HG03039 (cell line): ENCODE results near the gene MLX.
A peak's percentile ranks its signal among the peaks of the same experiment; 100 is the strongest.
"Not testable (repeated sequence)": the region's sequence is repeated elsewhere in the genome, so short reads cannot be mapped to it uniquely, and the experiment has no call there.

Experiments
- ATAC-seq: cut with Tn5 transposase; IDR thresholded peaks from one replicate; pipeline ENCODE4 v1.9.1; 2021; ENCODE audit warnings: mild to moderate bottlenecking, moderate library complexity; ENCODE audit not compliant: unreplicated experiment

MLX gene

DNA sequence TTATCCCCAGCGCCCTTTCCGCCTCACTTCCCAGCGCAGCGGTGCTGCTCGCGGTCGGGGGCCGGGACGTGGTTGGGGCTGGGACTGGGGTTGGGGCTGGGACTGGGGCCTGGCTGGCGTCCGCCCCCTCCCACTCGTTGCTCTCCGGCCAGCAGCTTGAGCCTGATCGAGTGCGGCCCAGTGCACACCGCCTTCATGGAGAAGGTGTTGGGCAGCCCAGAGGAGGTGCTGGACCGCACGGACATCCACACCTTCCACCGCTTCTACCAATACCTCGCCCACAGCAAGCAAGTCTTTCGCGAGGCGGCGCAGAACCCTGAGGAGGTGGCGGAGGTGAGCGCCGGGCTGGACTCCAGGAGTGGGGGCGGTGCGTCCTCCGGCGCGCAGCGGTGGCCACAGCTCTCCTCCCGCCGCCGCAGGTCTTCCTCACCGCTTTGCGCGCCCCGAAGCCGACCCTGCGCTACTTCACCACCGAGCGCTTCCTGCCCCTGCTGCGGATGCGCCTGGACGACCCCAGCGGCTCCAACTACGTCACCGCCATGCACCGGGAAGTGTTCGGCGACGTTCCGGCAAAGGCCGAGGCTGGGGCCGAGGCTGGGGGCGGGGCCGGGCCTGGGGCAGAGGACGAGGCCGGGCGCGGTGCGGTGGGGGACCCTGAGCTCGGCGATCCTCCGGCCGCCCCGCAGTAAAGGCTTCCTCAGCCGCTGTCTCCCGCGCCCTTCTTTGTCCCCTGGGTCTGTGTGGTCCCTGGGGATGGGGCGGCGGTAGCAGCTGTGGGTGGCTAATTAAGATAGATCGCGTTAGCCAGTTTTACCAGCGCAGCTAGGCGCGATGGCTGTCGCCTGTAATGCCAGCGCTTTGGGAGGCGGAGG, 12.4 kb upstream of the MLX start:
- ATAC-seq = peak; percentile 61

DNA sequence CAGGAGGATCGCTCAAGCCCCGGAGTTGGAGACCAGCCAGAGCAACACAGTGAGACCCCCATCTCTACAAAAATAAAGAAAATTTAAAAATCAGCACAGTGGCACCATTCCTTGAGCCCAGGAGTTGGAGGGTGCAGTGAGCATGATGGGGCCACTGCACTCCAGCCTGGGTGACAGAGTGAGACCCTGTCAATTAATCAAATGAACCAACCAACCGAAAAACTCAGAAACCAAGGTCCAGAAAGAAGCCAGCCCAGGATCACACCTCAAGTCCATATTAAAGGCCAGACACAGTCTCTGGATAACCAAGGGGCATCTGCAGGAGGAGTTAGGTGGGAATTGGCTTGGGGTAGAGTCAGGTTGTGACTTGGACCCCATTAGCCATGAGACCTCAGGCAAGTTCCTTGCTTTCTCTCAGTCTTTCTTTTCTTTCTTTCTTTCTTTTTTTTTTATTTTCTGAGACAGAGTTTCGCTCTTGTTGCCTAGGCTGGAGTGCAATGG, 11.7 kb upstream of the MLX start:
- ATAC-seq = no peak

GRCh38 chr17:42555961-42556617, 10.8 kb upstream of the MLX start:
- ATAC-seq = not testable (repeated sequence)

DNA sequence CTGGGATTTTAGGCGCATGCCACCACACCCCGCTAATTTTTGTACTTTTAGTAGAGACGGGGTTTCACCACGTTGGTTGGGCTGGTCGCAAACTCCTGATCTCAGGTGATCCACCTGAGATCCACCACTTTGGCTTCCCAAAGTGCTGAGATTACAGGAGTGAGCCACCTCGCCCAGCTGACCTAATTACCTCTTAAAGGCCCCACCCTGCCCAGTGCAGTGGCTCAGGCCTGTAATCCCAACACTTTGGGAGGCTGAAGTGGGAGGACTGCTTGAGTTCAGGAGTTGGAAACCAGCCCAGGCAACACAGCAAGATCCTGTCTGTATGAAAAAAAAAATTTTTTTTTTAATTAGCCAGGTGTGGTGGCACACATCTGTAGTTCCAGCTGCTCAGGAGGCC, 7.8 kb upstream of the MLX start:
- ATAC-seq = no peak

- no peak for ATAC-seq
These were observed 6.7 kb upstream of the MLX start for GRCh38 chr17:42560246-42560645.

DNA sequence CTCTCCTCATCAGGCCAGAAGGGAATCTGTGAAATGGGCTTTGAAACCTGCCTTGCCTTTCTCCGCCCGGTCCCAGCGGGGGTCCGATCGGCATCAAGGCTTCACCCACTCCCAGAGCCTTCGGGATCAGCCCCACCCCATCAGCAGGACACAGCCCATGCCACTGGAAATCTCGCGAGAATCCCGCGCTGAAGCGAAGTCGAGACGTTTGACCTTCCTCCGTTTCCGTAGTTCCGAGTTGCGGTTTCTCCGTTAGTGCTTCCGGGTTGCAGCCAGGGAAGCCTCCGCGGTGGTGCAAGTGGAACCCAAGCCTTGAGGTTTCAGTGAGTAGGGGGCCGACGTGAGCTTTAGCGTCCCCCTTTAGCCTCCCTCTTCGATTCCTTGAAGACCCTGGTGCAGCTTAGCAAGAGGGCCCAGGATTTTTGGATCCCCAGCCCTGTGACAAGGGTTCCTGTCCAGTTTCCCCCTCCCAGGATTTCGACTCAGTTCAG, 5.0 kb upstream of the MLX start, which contains the start of gene COASY:
COASY (plus strand) TSS at position 252 of the 491 bp plus-strand sequence. CDS start 475 bp downstream, outside the sequence.
- no peak for ATAC-seq

DNA sequence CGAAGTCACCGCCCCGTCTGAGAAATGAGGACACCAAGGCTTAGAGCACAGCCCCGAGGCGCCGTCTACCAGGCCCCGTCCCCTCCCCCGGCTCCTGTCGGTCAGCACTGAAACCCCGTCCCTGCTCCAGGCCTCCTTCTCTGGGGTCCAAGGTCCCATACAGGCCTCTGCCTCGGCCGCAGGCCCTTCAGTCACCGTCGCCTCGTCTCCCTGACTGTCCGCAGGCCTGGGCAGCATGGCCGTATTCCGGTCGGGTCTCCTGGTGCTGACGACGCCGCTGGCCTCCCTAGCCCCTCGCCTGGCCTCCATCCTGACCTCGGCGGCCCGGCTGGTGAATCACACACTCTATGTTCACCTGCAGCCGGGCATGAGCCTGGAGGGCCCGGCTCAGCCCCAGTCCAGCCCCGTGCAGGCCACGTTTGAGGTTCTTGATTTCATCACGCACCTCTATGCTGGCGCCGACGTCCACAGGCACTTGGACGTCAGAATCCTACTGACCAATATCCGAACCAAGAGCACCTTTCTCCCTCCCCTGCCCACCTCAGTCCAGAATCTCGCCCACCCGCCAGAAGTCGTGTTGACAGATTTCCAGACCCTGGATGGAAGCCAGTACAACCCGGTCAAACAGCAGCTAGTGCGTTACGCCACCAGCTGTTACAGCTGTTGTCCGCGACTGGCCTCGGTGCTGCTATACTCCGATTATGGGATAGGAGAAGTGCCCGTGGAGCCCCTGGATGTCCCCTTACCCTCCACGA, 4.3 kb upstream of the MLX start:
- no peak for ATAC-seq

DNA sequence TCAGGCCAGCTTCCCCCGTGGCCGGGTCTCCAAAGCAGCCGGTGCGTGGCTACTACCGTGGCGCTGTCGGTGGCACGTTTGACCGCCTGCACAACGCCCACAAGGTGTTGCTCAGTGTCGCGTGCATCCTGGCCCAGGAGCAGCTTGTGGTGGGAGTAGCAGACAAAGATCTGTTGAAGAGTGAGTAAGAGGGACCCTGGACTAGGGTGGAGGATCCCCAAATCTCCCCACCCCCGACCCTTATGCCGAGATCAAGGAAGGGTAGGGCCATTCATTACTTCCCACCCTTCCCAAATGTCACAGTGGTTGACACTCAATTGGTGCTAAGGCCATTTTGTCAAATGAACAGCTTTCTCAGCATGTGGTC, 3.8 kb upstream of the MLX start:
- ATAC-seq = no peak

- no peak for ATAC-seq
These were observed 3.4 kb upstream of the MLX start for GRCh38 chr17:42563543-42563942.

DNA sequence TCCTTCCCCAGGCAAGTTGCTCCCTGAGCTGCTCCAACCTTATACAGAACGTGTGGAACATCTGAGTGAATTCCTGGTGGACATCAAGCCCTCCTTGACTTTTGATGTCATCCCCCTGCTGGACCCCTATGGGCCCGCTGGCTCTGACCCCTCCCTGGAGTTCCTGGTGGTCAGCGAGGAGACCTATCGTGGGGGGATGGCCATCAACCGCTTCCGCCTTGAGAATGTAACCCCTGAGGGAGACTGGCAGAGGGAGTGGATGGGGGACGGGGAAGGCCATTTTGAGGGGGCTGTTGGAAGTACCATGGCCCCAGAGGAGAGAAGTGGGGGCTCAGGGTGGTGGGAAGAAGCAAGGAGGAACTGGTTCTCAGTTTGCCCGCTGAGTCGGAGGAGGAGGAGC, 3.0 kb upstream of the MLX start:
- no peak for ATAC-seq

GRCh38 chr17:42564815-42565522, 1.9 kb upstream of the MLX start:
- ATAC-seq = no peak

GRCh38 chr17:42565523-42566214, 1.2 kb upstream of the MLX start:
- ATAC-seq = no peak

GRCh38 chr17:42566215-42566882, 551 bp upstream of the MLX start:
- ATAC-seq = no peak

DNA sequence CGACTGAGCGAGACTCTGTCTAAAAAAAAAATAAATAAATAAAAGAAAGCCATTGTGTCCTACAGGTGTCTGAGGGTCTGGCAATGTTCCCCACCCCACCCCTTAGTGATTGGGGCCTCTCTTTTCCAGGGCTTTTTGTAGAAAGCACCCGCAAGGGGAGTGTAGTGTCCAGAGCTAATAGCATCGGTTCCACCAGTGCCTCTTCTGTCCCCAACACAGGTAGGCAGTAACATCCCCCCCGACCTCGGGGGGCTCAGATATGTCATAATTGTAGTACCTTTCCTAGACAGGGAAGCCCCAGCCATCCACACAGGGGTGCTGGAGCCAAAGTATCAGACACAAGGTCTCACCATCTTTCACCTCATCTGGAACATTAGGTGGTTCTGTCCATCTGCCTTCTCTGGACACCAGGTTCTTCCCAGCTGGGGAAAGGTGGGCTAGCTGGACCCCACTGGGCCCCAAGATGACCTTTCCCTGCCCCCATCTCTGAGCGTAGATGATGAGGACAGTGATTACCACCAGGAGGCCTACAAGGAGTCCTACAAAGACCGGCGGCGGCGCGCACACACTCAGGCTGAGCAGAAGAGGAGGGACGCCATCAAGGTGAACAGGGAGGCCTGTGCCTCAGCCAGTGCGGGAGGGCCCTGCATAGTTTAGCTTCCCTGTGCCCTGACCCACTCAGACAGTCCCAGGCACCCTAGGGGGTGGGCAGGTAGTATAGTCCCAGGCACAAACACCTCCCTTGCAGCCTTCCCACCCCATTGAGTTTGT, 1.6 kb downstream of the MLX start:
- no peak for ATAC-seq

DNA sequence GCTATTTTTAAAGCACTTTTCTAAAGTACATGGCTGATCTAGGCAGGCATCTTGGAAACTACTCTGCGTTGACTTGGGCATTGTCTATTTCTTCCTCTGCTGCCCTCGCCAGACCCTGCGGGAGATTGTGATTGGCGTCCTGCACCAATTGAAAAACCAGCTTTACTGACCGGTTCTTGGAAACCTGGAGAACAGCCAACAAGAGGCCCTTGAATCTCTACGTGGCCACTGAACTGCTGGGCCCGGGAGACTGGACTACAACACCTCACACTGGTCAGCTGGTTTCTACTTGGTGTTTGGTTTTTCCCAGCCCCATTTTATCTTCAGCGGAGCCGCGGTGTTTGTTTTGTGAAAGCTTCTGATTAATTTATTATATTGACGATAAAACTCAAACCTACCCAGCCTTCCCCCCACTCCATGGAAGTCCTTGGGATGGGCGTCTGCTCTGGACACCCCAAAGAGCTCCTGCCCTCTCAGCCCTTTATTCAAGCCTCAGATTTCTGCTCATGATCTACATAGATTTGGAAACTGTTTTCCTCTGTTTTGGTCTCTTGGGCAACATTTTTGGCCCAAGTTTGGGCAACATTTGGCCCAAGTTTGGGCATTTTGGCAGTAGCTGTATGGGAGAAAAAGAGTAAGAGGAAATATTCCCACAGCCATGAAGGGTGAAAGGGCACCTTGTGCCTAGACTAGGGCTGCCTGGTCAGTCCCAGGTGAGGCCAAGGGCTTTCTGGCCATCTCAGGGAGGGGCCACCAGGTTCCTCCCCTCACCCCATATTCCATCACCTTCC, 4.7 kb downstream of the MLX start:
- no peak for ATAC-seq

GRCh38 chr17:42573095-42573494, 6.2 kb downstream of the MLX start:
- ATAC-seq = no peak

DNA sequence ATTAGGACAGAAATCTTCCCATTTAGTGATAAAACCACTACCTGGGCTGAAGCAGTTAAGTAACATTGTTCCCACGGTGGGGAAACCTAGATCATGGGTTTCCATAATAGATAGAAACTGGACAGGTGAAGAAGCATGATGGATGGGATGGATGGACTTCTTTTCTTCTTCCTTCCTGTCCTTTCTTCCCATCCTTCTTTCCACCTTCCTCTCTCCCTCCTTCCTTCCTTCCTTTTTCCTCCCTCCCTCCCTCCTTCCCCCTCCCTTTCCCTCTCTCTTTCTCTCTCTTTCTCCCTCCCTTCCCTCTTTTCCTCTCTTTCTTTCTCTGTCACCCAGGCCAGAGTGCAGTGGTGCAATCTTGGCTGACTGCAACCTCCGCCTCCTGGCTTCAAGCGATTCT, 7.6 kb downstream of the MLX start:
- ATAC-seq = no peak

GRCh38 chr17:42577140-42577531, 10.2 kb downstream of the MLX start:
- no peak for ATAC-seq
